CD4-positive, alpha-beta T cell treated with Interferon alpha-2 for 1 hour (primary cell): Measurements from ENCODE around the gene TRIM7.
"Not testable (repeated sequence)": the region's sequence is repeated elsewhere in the genome, so short reads cannot be mapped to it uniquely, and the experiment has no call there.

Experiments
- DNase-seq, 2 donors: peaks; one replicate each; pipeline ENCODE4 v3.0.0-alpha.2; 2020 to 2022

TRIM7 gene

DNA sequence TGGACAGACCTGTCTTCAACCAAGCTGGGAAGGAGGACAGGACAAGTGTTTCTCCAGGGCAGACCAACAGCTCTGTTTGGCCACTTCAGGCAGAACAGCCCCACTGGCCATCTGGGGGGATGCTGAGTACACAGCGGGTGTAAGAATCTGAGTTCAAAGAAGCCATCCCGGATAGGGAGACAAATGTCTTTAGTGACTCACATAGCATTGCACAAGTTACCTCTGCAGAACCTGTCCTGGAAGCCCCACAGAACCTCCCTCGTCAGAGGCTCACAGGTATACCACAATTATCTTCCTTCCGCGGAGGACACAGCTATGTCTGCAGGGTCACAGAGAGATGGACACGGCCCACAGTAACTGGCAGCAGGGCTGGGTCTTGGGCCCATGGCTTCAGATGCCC lies 55.6 kb downstream of the TRIM7 start:
- no peak for DNase-seq

DNA sequence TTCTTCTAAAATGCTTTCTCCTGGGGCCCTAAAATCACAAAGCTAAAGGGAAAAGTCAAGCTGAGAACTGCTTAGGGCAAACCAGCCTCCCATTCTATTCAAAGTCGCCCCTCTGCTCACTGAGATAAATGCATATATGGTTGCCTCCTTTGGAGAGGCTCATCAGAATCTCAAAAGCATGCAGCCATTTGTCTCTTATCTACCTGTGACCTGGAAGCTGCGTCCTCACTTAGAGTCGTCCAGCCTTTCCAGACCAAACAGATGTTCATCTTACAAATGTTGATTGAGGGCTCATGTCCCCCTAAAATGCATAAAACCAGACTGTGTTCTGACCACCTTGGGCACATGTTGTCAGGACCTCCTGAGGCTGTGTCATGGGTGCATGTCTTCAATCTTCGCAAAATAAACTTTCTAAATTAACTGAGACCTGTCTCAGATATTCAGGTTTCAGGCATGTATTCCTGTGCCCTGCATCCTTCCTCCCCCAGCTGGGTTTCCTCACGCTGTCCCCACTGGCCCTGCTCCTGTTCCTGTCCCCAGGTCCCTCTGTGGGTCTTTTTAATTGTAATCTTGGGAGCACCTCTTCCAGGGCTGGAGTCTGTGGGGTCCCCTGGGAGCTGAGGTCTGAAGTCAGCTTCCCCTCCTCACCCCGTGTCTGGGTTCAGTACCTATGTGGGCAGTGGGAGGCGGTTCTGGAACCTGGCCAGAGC lies 57.9 kb downstream of the TRIM7 start, which contains the start of gene OR2V2:
TSS of gene OR2V2 (plus strand) at position 660 of the 710 bp plus-strand sequence. CDS start 7,357 bp downstream, outside the sequence.
- DNase-seq: not testable (repeated sequence)

DNA sequence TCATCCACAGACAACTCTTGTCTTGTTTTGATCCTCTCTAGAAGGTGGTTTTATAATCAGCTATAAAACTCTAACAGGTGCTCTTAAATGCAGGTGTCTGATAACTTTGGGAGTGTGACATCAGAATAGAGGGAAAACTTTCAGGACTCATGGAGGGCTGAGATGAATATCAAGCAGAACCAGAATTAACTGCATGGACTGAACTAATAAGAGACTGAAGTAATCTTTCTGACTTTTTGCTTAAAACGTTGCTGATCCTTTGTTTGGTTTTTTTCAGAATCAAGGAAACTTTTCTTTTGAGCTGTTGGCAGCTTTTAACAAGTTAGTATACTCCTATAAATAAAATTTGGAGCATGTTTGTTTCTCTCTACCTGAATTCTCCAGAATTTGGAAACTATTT lies 59.9 kb downstream of the TRIM7 start:
- no peak for DNase-seq
